GM12873 (cell line): ENCODE measurements around the gene FUT8.
A peak's percentile ranks its signal among the peaks of the same experiment; 100 is the strongest.

ENCODE experiments used
- CTCF ChIP-seq: IDR thresholded peaks from 2 replicates; pipeline ENCODE4 v1.5.1; 2012; ENCODE audit warnings: low read depth, mild to moderate bottlenecking, moderate library complexity, low read length, control low read depth; ENCODE audit not compliant: insufficient read depth; ENCODE audit errors: missing control alignments

The FUT8 gene

GRCh38 chr14:65408113-65408512 is 4.4 kb upstream of the FUT8 start:
- TF ChIP-seq CTCF, result no peak

GRCh38 chr14:65410640-65411039 is 1.9 kb upstream of the FUT8 start:
- TF ChIP-seq CTCF, result no peak

- TF ChIP-seq CTCF, result no peak
Measured at GRCh38 chr14:65411656-65412031, 886 bp upstream of the FUT8 start.

GRCh38 chr14:65412856-65413738 is 567 bp downstream of the FUT8 start:
- no peak for TF ChIP-seq CTCF

GRCh38 chr14:65413739-65414045 is 1.2 kb downstream of the FUT8 start:
- TF ChIP-seq CTCF, result no peak

- peak; percentile 51 for TF ChIP-seq CTCF
Measured at GRCh38 chr14:65414961-65415589, 2.5 kb downstream of the FUT8 start.

- no peak for TF ChIP-seq CTCF
Measured at GRCh38 chr14:65415613-65416012, 3.1 kb downstream of the FUT8 start.
